Left renal cortex interstitium (tissue), 4 donors: Measurements from ENCODE around the gene ENTREP3. TPM values are rescaled to one million over a fixed set of nuclear protein-coding genes. Genes with fewer than 3 reads are reported as not detected.

Experiments
- DNase-seq, 4 donors: peaks; one replicate each; pipeline ENCODE4 v3.0.0-alpha.2; 2013; ENCODE audit warnings: low read depth in 4 of 4, low spot score in 2 of 4, missing footprints in 1 of 4
- polyA plus RNA-seq, 4 donors: library from polyadenylated mRNA; unstranded; fragments of 120-200 nt; gene quantifications; one replicate each; pipeline ENCODE4 v1.2.1, GENCODE V29; 2013; ENCODE audit not compliant: insufficient read length in 4 of 4

The ENTREP3 gene
- polyA plus RNA-seq, 4 donors: 18.7 to 34.5 (median 28.5) TPM

- no peak for DNase-seq
Measured at GRCh38 chr1:155282488-155283091, 27.3 kb upstream of the ENTREP3 start.

- no peak for DNase-seq
Measured at GRCh38 chr1:155279268-155279667, 24.0 kb upstream of the ENTREP3 start.

GRCh38 chr1:155278689-155279160 lies 23.4 kb upstream of the ENTREP3 start:
- DNase-seq: no peak

GRCh38 chr1:155277902-155278688 lies 22.8 kb upstream of the ENTREP3 start:
- peak in 1 of 4 donors; percentile 62 for DNase-seq

GRCh38 chr1:155277070-155277901 lies 22.0 kb upstream of the ENTREP3 start, which contains the start of gene HCN3:
Gene HCN3, plus strand, starts transcription at chr1:155277463. Its CDS starts 128 bp downstream, at chr1:155277591.
- peak; percentile 83 to 97 (median 94) for DNase-seq

- peak in 3 of 4 donors; percentile 77 to 91 (median 87) for DNase-seq
Measured at GRCh38 chr1:155273343-155274245, 18.3 kb upstream of the ENTREP3 start, which contains the start of gene CLK2. Gene CLK2, minus strand, starts transcription at chr1:155273504. Its CDS starts 2,527 bp downstream, at chr1:155270977.

- no peak for DNase-seq
Measured at GRCh38 chr1:155272466-155273342, 17.4 kb upstream of the ENTREP3 start.

GRCh38 chr1:155269381-155269780 lies 14.1 kb upstream of the ENTREP3 start:
- DNase-seq: no peak

GRCh38 chr1:155268630-155269029 lies 13.3 kb upstream of the ENTREP3 start:
- no peak for DNase-seq

- no peak for DNase-seq
Measured at GRCh38 chr1:155267373-155267772, 12.1 kb upstream of the ENTREP3 start.

GRCh38 chr1:155266553-155266952 lies 11.3 kb upstream of the ENTREP3 start:
- DNase-seq: no peak

GRCh38 chr1:155263067-155263466 lies 7.8 kb upstream of the ENTREP3 start:
- no peak for DNase-seq

GRCh38 chr1:155261852-155262673 lies 6.8 kb upstream of the ENTREP3 start, which contains the start of gene SCAMP3:
Gene SCAMP3, minus strand, starts transcription at chr1:155262360. Its CDS starts 209 bp downstream, at chr1:155262151.
- DNase-seq: peak in 3 of 4 donors; percentile 88 to 98 (median 88)

- DNase-seq: no peak
Measured at GRCh38 chr1:155261493-155261851, 6.2 kb upstream of the ENTREP3 start.

GRCh38 chr1:155260276-155260675 lies 5.0 kb upstream of the ENTREP3 start:
- no peak for DNase-seq

- DNase-seq: no peak
Measured at GRCh38 chr1:155256058-155256852, 972 bp upstream of the ENTREP3 start.

GRCh38 chr1:155254714-155255242 lies 505 bp downstream of the ENTREP3 start:
- DNase-seq: no peak
